Kidney (tissue), 14 donors: ENCODE measurements around the gene MSTO1. TPM values are rescaled to one million over a fixed set of nuclear protein-coding genes. Genes with fewer than 3 reads are reported as not detected.
"Not testable (repeated sequence)": the region's sequence is repeated elsewhere in the genome, so short reads cannot be mapped to it uniquely, and the experiment has no call there.

Source experiments
- DNase-seq, 5 donors: peaks; one replicate each; pipeline ENCODE4 v3.0.0-alpha.2; 2013 to 2020
- FAIRE-seq: peaks from 2 replicates; lab custom pipeline; 2012; peaks lifted over from hg19 to GRCh38; lab: Jason Lieb, UNC
- H3K27ac ChIP-seq, 2 donors: one replicate each; pipeline ENCODE4 v1.7.0; 2013; ENCODE audit warnings: low read depth in 2 of 2, low read length in 2 of 2, inconsistent platforms in 1 of 2
- H3K27me3 ChIP-seq: one replicate; pipeline ENCODE4 v1.7.1; 2013; ENCODE audit warnings: low read length, inconsistent platforms; ENCODE audit not compliant: control insufficient read depth, insufficient read depth
- H3K36me3 ChIP-seq, 3 donors: one replicate each; pipeline versions ENCODE4 v1.7.0 to v1.7.1; 2013; ENCODE audit warnings: low read length in 3 of 3, control low read depth in 1 of 3, inconsistent platforms in 1 of 3; ENCODE audit not compliant: insufficient read depth in 3 of 3, control insufficient read depth in 2 of 3
- H3K4me1 ChIP-seq, 3 donors: one replicate each; pipeline versions ENCODE4 v1.7.0 to v1.7.1; 2013; ENCODE audit warnings: low read length in 3 of 3, inconsistent platforms in 1 of 3, low read depth in 1 of 3; ENCODE audit not compliant: control insufficient read depth in 2 of 3, insufficient read depth in 2 of 3
- H3K4me3 ChIP-seq, 3 donors: one replicate each; pipeline versions ENCODE4 v1.7.0 to v1.8.1; 2013; ENCODE audit warnings: low read length in 3 of 3, control low read depth in 1 of 3, inconsistent platforms in 1 of 3
- H3K9ac ChIP-seq, 3 donors: one replicate each; pipeline versions ENCODE4 v1.7.0 to v1.7.1; 2013; ENCODE audit warnings: low read length in 3 of 3, control low read depth in 1 of 3, inconsistent platforms in 1 of 3
- H3K9me3 ChIP-seq, 3 donors: one replicate each; pipeline versions ENCODE4 v1.7.0 to v1.7.1; 2013; ENCODE audit warnings: low read length in 3 of 3, control low read depth in 1 of 3, inconsistent platforms in 1 of 3; ENCODE audit not compliant: control insufficient read depth in 2 of 3, insufficient read depth in 1 of 3
- CTCF ChIP-seq: IDR thresholded peaks from 3 replicates; pipeline ENCODE4 v1.5.1; 2012; ENCODE audit warnings: mild to moderate bottlenecking, moderate library complexity, borderline replicate concordance; ENCODE audit not compliant: insufficient read depth; ENCODE audit errors: extremely low read depth
- intact Hi-C: fragments of 100-400 bp; cut with DNase I; formaldehyde crosslinking; loops from one replicate; pipeline ENCODE4 v1.11.1; 2022
- polyA plus RNA-seq: library from polyadenylated mRNA; stranded (reverse); fragments of 350-450 nt; fragmentation: Illumina TruSeq; extraction: RNeasy Lipid Tissue Mini Kit (QIAGEN cat#74804); gene quantifications from one replicate; pipeline ENCODE4 v1.2.3, GENCODE V29; 2014; ENCODE audit warnings: low read depth, low replicate concordance; ENCODE audit not compliant: insufficient read depth
- total RNA-seq: library from RNA; stranded (reverse); fragmentation: NEBNext Ultra II Directional; extraction: Animal tissue kit (Norgen Biotek cat#: 25700); gene quantifications from one replicate; pipeline ENCODE4 v1.2.1, GENCODE V29; 2021
- donor health status: control.
- donor health status: control.
- donor health status: control.
- donor health status: control.
- donor health status: control.
- donor health status: DM: yes; HTN: yes; CAD: no.
- donor health status: Normal renal cell carcinoma (clear cell type).

MSTO1 gene
- total and polyA plus RNA-seq, 2 donors from 2014 or later: 25.3 to 54.0 TPM

- no peaks in the 10 kb centered on the region for H3K4me1 ChIP-seq
- TF ChIP-seq CTCF: no peak
- H3K4me3 ChIP-seq: no peak overlapping the region
- H3K27me3 ChIP-seq: no peaks in the 10 kb centered on the region
- no peaks in the 10 kb centered on the region for H3K9me3 ChIP-seq
- no peaks in the 10 kb centered on the region for H3K36me3 ChIP-seq
- DNase-seq: no peak
- intact Hi-C loops: no loop called here
- no peak overlapping the region for H3K27ac ChIP-seq
- H3K9ac ChIP-seq: no peak overlapping the region
- no peak for FAIRE-seq
Observed at GRCh38 chr1:155569988-155570592, 39.9 kb upstream of the MSTO1 start.

- DNase-seq (no peak), FAIRE-seq (no peak)
- no peak for TF ChIP-seq CTCF
- Histone ChIP-seq H3K9ac (no peak overlapping the region), H3K36me3 (no peaks in the 10 kb centered on the region), H3K9me3 (no peaks in the 10 kb centered on the region), H3K4me1 (no peaks in the 10 kb centered on the region), H3K27me3 (no peaks in the 10 kb centered on the region), H3K27ac (no peak overlapping the region), H3K4me3 (no peak overlapping the region)
- intact Hi-C loops: no loop called here
Observed at GRCh38 chr1:155570593-155570990, 39.4 kb upstream of the MSTO1 start.

GRCh38 chr1:155574077-155574476 is 35.9 kb upstream of the MSTO1 start:
- DNase-seq (no peak), FAIRE-seq (no peak)
- H3K27ac ChIP-seq: no peak overlapping the region
- no peak overlapping the region for H3K4me3 ChIP-seq
- H3K27me3 ChIP-seq: no peaks in the 10 kb centered on the region
- H3K9ac ChIP-seq: no peak overlapping the region
- TF ChIP-seq CTCF: no peak
- no peaks in the 10 kb centered on the region for H3K4me1 ChIP-seq
- H3K9me3 ChIP-seq: no peaks in the 10 kb centered on the region
- intact Hi-C loops: no loop called here
- H3K36me3 ChIP-seq: no peaks in the 10 kb centered on the region

GRCh38 chr1:155575608-155576007 is 34.4 kb upstream of the MSTO1 start:
- intact Hi-C loops, FAIRE-seq, H3K36me3 ChIP-seq: not testable (repeated sequence)

GRCh38 chr1:155583846-155584245 is 26.2 kb upstream of the MSTO1 start:
- H3K36me3 ChIP-seq, DNase-seq, H3K27me3 ChIP-seq, H3K9ac ChIP-seq, H3K27ac ChIP-seq, intact Hi-C loops, FAIRE-seq, H3K9me3 ChIP-seq, H3K4me3 ChIP-seq, H3K4me1 ChIP-seq: not testable (repeated sequence)

More at GRCh38 chr1:155575608-155576007, 34.4 kb upstream of the MSTO1 start:
- H3K4me1 ChIP-seq, H3K27me3 ChIP-seq, H3K9ac ChIP-seq, H3K4me3 ChIP-seq, H3K27ac ChIP-seq, H3K9me3 ChIP-seq, DNase-seq: not testable (repeated sequence)

- DNase-seq, FAIRE-seq, H3K36me3 ChIP-seq, H3K9me3 ChIP-seq, H3K4me3 ChIP-seq, H3K4me1 ChIP-seq, H3K27ac ChIP-seq, H3K27me3 ChIP-seq, H3K9ac ChIP-seq, intact Hi-C loops: not testable (repeated sequence)
Observed at GRCh38 chr1:155589282-155589681, 20.7 kb upstream of the MSTO1 start.
